ENCODE measurements around the gene PIGH.

PIGH gene

DNA sequence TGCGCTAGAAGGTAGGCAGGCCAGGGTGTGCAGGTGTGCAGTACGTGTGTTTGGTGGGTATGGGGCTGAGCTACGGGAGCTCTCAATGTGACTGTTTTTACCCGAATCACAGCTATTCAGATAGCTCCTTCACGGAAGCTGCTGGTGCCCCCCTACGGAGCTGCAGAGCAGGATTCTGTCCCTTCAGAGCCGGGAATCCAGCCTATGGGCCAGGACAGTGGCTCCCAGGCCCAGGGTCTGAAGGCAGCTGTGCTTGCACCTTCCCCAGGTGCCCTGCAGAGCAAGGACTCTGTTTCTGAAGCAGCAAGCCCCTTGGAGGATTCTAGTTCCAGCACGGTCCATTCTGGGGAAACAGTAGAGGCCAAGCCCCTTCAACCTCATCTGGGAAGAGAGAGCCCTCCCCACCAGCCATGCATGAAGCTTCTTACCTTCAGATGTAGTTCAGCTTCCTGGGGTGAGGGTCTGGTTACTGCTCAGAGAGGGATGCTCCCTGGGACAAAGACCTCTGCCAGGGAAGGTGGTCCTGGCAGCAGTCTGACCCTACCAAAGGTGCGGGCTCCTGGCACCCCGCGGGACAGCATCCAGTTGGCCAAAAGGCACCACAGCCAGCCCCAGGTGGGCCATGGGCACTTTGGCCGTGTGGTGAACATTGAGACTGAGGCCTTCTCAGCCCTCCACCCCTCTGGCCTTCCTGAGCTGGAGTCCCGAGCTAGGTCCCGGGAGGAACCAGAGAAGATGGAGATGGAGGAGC is 37.9 kb downstream of the PIGH start:
- no peak for DNase-seq (ENCODE audit: low read depth)
- Histone ChIP-seq H3K4me3 (ENCODE audit: low read length) (no peak overlapping the region), H3K9ac (ENCODE audit: low read length) (no peak overlapping the region), H3K9me3 (ENCODE audit: control insufficient read depth, low read length) (no peaks in the 10 kb centered on the region), H3K27me3 (replicated peaks; ENCODE audit: control insufficient read depth, insufficient read depth, low read length) (no peaks in the 10 kb centered on the region), H3K36me3 (ENCODE audit: control insufficient read depth, insufficient read depth, low read length, severe bottlenecking) (peaks cover 3% of the 10 kb centered on the region), H3K4me1 (ENCODE audit: control insufficient read depth, insufficient read depth, low read length) (peaks cover 22% of the 10 kb centered on the region)

DNA sequence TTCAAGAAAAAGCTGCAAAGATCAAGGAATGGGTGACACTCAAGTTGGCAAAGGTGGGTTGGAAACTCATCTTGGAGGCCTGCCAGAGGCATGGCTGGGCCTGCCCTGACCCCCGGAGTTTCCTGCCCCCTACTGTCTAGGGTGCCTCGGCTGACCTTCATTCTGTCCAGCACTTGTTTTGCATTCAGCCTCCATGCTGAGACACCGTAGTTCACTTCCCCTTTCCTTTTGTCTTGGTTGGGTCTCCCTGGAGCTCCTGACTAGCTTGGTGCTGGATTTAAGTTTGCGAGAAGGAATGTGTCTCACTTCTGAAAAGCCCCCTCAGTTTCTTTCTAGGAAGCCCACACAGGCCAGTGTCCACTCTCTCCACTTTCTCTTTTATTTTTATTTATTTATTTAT is 40.4 kb downstream of the PIGH start:
- DNase-seq (ENCODE audit: low read depth): no peak
- H3K4me3 ChIP-seq (ENCODE audit: low read length): no peak overlapping the region

DNA sequence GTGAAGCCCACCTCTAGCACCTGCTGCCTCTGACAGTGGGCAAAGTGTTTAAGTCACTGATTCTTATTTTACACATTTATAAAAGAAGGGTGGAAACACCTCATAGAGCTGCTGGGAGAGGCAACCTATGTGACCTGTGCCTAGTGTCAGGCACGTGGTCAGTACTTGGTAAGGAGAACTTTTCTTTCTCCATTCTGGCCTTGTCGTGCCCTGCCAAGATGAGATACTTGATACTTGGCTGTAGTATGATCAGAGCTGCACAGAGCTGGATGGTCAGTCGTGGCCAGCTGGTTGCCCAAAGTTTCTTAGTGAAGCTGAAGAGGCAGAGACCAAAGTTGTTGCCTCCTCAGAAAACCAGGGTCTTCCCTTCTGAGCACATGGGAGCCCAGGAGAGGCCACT is 42.4 kb downstream of the PIGH start:
- Histone ChIP-seq H3K4me3 (ENCODE audit: low read length) (no peak overlapping the region), H3K9ac (ENCODE audit: low read length) (no peak overlapping the region), H3K27me3 (replicated peaks; ENCODE audit: control insufficient read depth, insufficient read depth, low read length) (peaks cover 13% of the 10 kb centered on the region), H3K4me1 (ENCODE audit: control insufficient read depth, insufficient read depth, low read length) (no peaks in the 10 kb centered on the region), H3K36me3 (ENCODE audit: control insufficient read depth, insufficient read depth, low read length, severe bottlenecking) (no peaks in the 10 kb centered on the region), H3K9me3 (ENCODE audit: control insufficient read depth, low read length) (no peaks in the 10 kb centered on the region)
- DNase-seq (ENCODE audit: low read depth): no peak

More for the DNA sequence above, 40.4 kb downstream of the PIGH start:
- no peak overlapping the region for H3K9ac ChIP-seq (ENCODE audit: low read length)
- peaks cover 1% of the 10 kb centered on the region for H3K4me1 ChIP-seq (ENCODE audit: control insufficient read depth, insufficient read depth, low read length)
- peaks cover under 1% of the 10 kb centered on the region for H3K27me3 ChIP-seq (replicated peaks; ENCODE audit: control insufficient read depth, insufficient read depth, low read length)
- peaks cover 3% of the 10 kb centered on the region for H3K36me3 ChIP-seq (ENCODE audit: control insufficient read depth, insufficient read depth, low read length, severe bottlenecking)
- no peaks in the 10 kb centered on the region for H3K9me3 ChIP-seq (ENCODE audit: control insufficient read depth, low read length)

DNA sequence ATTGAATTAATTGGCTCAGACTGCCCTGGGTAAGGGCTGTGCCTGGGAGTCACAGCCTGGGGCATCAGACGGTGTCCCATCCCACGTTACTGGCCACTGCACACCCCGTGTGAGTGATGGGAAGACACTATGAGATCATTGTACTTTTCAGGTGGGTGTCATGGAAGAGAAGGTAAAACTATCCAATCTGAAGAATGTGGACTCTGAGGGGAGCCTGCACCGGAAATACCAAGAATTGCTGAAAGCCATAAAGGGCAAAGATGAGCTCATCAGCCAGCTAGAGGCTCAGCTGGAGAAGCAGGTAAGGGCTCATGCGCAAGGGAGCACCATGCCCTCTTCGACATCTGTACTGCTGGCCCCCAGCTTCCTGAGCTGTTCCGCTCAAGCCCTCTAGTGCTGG is 43.0 kb downstream of the PIGH start:
- no peaks in the 10 kb centered on the region for H3K4me1 ChIP-seq (ENCODE audit: control insufficient read depth, insufficient read depth, low read length)
- no peak overlapping the region for H3K4me3 ChIP-seq (ENCODE audit: low read length)
- H3K27me3 ChIP-seq (replicated peaks; ENCODE audit: control insufficient read depth, insufficient read depth, low read length): peaks cover 13% of the 10 kb centered on the region
- DNase-seq (ENCODE audit: low read depth): no peak
- H3K36me3 ChIP-seq (ENCODE audit: control insufficient read depth, insufficient read depth, low read length, severe bottlenecking): no peaks in the 10 kb centered on the region
- H3K9ac ChIP-seq (ENCODE audit: low read length): no peak overlapping the region
- H3K9me3 ChIP-seq (ENCODE audit: control insufficient read depth, low read length): no peaks in the 10 kb centered on the region

DNA sequence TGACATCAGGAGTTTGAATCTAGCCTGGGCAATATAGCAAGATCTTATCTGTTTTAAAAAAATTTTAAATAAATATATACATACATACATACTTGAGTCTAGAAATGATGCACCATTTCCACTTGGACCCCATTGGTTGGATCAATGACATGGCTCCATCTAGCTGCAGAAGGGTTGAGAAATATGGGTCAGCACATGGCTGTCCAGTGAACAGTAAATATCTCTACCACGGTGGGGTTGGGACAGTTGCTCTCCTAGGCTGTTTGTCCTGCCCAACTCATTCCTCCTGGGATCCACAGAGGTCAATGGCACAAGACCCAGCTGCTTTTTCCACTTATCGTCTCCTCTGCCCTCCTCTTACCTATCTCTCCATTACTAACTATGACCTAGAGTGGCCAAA is 43.4 kb downstream of the PIGH start:
- no peaks in the 10 kb centered on the region for H3K36me3 ChIP-seq (ENCODE audit: control insufficient read depth, insufficient read depth, low read length, severe bottlenecking)
- no peak for DNase-seq (ENCODE audit: low read depth)
- H3K4me1 ChIP-seq (ENCODE audit: control insufficient read depth, insufficient read depth, low read length): no peaks in the 10 kb centered on the region
- H3K9ac ChIP-seq (ENCODE audit: low read length): no peak overlapping the region
- H3K27me3 ChIP-seq (replicated peaks; ENCODE audit: control insufficient read depth, insufficient read depth, low read length): peaks cover 13% of the 10 kb centered on the region
- no peak overlapping the region for H3K4me3 ChIP-seq (ENCODE audit: low read length)
- H3K9me3 ChIP-seq (ENCODE audit: control insufficient read depth, low read length): no peaks in the 10 kb centered on the region

DNA sequence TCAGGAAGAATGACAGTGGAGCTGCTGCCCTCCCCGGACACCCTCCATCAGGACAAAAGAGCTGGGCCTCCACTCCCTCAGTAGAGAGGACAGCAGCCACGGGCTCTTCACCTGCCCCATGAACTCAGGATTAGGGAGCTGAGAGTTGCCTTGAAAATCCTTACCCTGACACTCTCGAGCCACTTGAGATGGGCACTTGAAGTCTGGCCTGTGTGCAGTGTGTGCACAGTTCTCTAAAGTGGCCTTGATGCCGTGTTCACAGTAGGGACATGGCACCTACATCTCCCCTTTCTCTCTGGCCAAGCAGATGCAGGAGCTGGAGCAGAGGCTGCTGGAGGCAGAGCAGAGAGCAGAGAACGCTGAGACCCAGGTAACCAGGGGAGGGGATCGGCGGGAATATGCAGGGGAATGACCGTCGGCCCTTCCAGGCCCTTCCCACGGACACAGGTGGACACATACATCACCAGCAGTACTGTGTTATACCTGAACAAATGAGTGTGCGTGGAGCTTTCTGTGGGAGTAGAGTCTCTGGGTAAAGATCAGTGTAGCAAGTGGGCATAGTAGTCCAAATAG is 44.5 kb downstream of the PIGH start:
- H3K9ac ChIP-seq (ENCODE audit: low read length): no peak overlapping the region
- DNase-seq (ENCODE audit: low read depth): no peak
- no peak overlapping the region for H3K4me3 ChIP-seq (ENCODE audit: low read length)
- H3K9me3 ChIP-seq (ENCODE audit: control insufficient read depth, low read length): no peaks in the 10 kb centered on the region
- no peaks in the 10 kb centered on the region for H3K36me3 ChIP-seq (ENCODE audit: control insufficient read depth, insufficient read depth, low read length, severe bottlenecking)
- H3K27me3 ChIP-seq (replicated peaks; ENCODE audit: control insufficient read depth, insufficient read depth, low read length): peaks cover 19% of the 10 kb centered on the region
- no peaks in the 10 kb centered on the region for H3K4me1 ChIP-seq (ENCODE audit: control insufficient read depth, insufficient read depth, low read length)

DNA sequence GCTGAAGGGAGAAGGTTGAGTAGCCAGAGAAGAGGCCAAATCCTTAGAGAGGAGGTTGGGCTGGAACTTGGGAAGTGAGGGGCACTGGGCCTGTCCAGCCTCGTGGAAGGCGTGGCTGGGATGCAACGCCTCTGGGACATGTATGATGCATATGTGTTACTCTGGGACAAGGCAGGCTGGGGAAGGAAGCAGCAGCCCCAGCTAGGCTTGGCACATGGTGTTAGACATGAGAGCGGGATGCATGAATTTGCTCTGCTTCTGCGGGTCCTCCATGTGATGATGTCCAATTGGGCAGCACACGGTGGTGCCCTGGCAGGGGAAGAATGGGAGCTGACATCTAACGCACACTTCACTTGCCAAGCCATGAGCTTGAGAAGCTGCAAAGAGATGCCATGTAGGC is 45.7 kb downstream of the PIGH start:
- Histone ChIP-seq H3K36me3 (ENCODE audit: control insufficient read depth, insufficient read depth, low read length, severe bottlenecking) (no peaks in the 10 kb centered on the region), H3K9ac (ENCODE audit: low read length) (no peak overlapping the region), H3K4me3 (ENCODE audit: low read length) (no peak overlapping the region), H3K9me3 (ENCODE audit: control insufficient read depth, low read length) (no peaks in the 10 kb centered on the region), H3K4me1 (ENCODE audit: control insufficient read depth, insufficient read depth, low read length) (no peaks in the 10 kb centered on the region), H3K27me3 (replicated peaks; ENCODE audit: control insufficient read depth, insufficient read depth, low read length) (peaks cover 22% of the 10 kb centered on the region)
- no peak for DNase-seq (ENCODE audit: low read depth)

DNA sequence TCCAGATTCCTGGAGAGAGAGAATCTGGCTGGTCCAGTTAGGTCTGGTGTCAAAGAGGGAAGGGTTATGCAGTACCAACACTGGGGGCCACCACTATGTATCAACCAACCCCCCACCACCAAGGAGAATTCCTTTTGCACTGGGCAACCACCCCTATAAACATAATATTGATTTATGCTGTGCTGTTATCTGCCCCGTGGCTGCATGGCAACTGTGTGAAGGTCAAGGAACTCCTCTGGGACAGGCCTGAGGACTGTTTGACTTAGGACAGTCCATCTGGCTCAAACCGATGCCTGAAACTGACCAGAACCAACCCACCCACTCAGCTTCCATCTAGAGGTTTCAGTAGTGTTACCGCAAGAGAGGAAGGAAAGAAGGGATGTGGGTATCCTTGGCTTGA is 46.5 kb downstream of the PIGH start:
- Histone ChIP-seq H3K27me3 (replicated peaks; ENCODE audit: control insufficient read depth, insufficient read depth, low read length) (peaks cover 22% of the 10 kb centered on the region), H3K9me3 (ENCODE audit: control insufficient read depth, low read length) (no peaks in the 10 kb centered on the region), H3K4me3 (ENCODE audit: low read length) (no peak overlapping the region), H3K9ac (ENCODE audit: low read length) (no peak overlapping the region), H3K4me1 (ENCODE audit: control insufficient read depth, insufficient read depth, low read length) (no peaks in the 10 kb centered on the region), H3K36me3 (ENCODE audit: control insufficient read depth, insufficient read depth, low read length, severe bottlenecking) (no peaks in the 10 kb centered on the region)
- no peak for DNase-seq (ENCODE audit: low read depth)

DNA sequence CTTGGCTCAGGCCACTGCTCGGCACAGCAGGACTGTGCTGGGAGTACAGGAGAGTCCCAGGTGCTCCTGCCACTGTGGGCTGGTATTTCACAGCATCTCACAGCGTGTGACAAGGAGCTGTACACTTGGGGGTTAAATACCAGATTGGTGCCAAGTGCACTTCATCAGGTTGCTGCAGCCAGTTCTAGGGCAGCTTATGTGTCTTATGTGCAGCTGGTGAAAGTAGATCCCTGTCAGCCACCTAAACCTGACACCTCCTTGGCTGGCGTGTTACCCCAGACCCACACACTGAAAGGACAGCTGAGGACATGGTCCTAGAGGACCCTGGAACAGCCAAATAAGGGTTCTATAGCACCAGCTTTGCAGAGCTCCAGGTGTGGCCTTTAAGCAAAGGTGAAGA is 48.1 kb downstream of the PIGH start:
- DNase-seq (ENCODE audit: low read depth): no peak
- no peak overlapping the region for H3K9ac ChIP-seq (ENCODE audit: low read length)
- H3K27me3 ChIP-seq (replicated peaks; ENCODE audit: control insufficient read depth, insufficient read depth, low read length): peaks cover 22% of the 10 kb centered on the region
- H3K9me3 ChIP-seq (ENCODE audit: control insufficient read depth, low read length): no peaks in the 10 kb centered on the region
- H3K4me3 ChIP-seq (ENCODE audit: low read length): no peak overlapping the region
- no peaks in the 10 kb centered on the region for H3K4me1 ChIP-seq (ENCODE audit: control insufficient read depth, insufficient read depth, low read length)
- H3K36me3 ChIP-seq (ENCODE audit: control insufficient read depth, insufficient read depth, low read length, severe bottlenecking): no peaks in the 10 kb centered on the region

DNA sequence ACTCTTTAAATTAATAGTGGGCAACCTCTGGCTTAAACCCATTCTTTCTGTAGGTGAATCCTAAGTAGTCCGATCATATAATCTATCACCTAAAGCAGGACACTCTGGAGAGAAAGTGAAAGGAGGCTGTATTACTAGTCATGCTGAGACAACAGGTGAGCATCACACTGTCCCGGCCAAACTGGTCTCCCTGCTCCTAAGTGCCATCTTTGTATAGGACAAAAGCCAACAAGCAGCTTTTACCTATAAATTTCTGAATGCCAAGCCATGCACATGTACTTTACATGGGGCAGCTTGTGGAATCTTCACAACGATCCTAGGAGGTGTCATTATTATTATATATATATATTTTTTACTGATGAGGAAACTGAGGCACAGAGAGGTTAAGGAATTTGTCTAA is 48.9 kb downstream of the PIGH start:
- DNase-seq (ENCODE audit: low read depth): no peak
- H3K4me1 ChIP-seq (ENCODE audit: control insufficient read depth, insufficient read depth, low read length): no peaks in the 10 kb centered on the region
- no peaks in the 10 kb centered on the region for H3K36me3 ChIP-seq (ENCODE audit: control insufficient read depth, insufficient read depth, low read length, severe bottlenecking)
- H3K4me3 ChIP-seq (ENCODE audit: low read length): no peak overlapping the region
- no peak overlapping the region for H3K9ac ChIP-seq (ENCODE audit: low read length)
- H3K27me3 ChIP-seq (replicated peaks; ENCODE audit: control insufficient read depth, insufficient read depth, low read length): peaks cover 25% of the 10 kb centered on the region
- no peaks in the 10 kb centered on the region for H3K9me3 ChIP-seq (ENCODE audit: control insufficient read depth, low read length)

DNA sequence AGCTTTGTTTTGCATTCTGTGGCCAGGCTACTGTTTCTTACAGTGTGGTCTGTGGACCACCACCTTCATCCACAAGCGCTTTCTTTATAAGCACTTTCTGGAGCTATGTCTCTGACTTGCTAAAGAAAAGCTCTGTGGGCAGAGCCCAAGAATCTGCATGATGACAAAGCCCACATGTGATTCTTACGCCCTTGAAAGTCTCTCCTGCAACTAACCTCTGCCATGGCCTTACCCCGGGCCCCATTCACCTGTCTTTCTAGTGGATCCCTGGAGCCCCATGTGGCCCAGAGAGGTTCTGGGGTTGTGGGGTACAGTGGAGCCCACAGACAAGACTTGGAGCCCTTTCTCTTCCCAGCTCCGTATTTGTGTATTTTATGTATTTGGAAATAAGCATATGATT is 50.3 kb downstream of the PIGH start:
- Histone ChIP-seq H3K9me3 (ENCODE audit: control insufficient read depth, low read length) (peaks cover 8% of the 10 kb centered on the region), H3K27me3 (replicated peaks; ENCODE audit: control insufficient read depth, insufficient read depth, low read length) (peaks cover 25% of the 10 kb centered on the region), H3K9ac (ENCODE audit: low read length) (no peak overlapping the region), H3K4me1 (ENCODE audit: control insufficient read depth, insufficient read depth, low read length) (no peaks in the 10 kb centered on the region), H3K36me3 (ENCODE audit: control insufficient read depth, insufficient read depth, low read length, severe bottlenecking) (peaks cover 4% of the 10 kb centered on the region), H3K4me3 (ENCODE audit: low read length) (no peak overlapping the region)
- DNase-seq (ENCODE audit: low read depth): no peak
